HG03135 (cell line): ENCODE measurements around the gene EPHB1.
A peak's percentile ranks its signal among the peaks of the same experiment; 100 is the strongest.

Experiments used
- ATAC-seq: cut with Tn5 transposase; IDR thresholded peaks from one replicate; pipeline ENCODE4 v1.9.1; 2021; ENCODE audit warnings: mild to moderate bottlenecking, moderate library complexity; ENCODE audit not compliant: unreplicated experiment

EPHB1 gene

GRCh38 chr3:134904776-134905646 lies 110.0 kb downstream of the EPHB1 start:
- peak; percentile 23 for ATAC-seq

- no peak for ATAC-seq
Observed at GRCh38 chr3:134905647-134905935, 110.5 kb downstream of the EPHB1 start.

GRCh38 chr3:134908271-134908670 lies 113.2 kb downstream of the EPHB1 start:
- ATAC-seq = no peak

- ATAC-seq = no peak
Observed at GRCh38 chr3:134910026-134910425, 115.0 kb downstream of the EPHB1 start.

- ATAC-seq = no peak
Observed at GRCh38 chr3:134911586-134912548, 116.8 kb downstream of the EPHB1 start.

DNA sequence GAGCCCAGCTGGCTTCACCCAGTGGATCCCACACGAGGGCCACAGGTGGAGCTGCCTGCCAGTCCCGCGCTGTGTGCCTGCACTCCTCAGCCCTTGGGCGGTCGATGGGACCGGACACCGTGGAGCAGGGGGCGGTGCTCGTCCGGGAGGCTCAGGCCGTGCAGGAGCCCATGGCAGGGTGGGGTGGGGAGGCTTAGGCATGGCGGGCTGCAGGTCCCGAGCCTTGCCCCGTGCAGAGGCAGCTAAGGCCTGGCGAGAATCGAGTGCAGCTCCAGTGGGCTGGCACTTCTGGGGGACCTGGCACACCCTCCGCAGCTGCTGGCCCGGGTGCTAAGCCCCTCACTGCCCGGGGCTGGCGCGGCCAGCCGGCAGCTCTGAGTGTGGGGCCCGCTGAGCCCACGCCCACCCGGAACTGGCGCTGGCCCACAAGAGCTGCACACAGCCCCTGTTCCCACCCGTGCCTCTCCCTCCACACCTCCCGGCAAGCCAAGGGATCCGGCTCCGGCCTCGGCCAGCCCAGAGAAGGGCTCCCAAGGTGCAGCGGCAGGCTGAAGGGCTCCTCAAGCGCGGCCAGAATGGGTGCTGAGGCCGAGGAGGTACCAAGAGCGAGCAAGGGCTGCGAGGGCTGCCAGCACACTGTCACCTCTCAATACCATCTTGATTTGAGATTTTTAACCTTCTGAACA lies 121.4 kb downstream of the EPHB1 start:
- no peak for ATAC-seq

DNA sequence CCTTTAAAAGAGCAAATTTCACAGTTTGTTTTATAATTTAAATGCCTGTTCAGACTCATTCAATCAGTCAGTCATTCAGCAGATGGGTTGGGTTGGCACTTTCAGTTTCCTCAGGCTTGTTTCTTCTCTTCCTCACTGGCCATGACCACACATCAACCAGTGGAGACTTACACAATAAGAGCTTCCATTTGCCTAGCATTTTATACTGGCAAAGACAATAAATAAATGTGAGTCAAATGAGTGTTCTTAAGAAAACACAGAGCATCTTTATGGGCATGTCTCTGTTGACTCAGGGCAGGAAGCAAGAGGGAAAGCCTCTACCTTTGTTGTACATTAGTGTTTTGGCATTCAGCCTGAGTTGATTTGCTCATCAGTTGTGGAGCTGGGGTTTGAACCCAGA lies 122.6 kb downstream of the EPHB1 start:
- ATAC-seq = no peak

GRCh38 chr3:134918441-134918840 lies 123.4 kb downstream of the EPHB1 start:
- peak; percentile 94 for ATAC-seq

DNA sequence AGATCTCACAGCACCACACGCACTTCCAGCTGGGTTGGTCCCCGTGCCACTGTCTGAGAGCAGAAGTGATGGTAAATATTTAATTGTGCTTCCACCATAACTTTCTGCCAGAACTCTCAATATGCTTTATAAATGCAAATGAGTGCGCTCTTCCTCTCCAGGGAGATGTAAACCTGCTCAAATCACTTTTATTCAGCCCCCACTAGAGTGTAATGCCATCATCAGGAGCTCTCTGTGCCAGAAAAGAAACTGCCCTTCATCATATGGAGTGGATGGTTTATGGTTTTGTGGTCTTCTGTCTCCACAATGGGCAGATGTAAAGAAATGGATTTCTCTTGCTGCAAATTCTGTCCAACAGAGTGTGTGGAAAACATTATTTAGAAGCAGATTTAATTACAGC lies 127.0 kb downstream of the EPHB1 start:
- ATAC-seq = no peak

- ATAC-seq = no peak
Observed at GRCh38 chr3:134922866-134923265, 127.8 kb downstream of the EPHB1 start.

DNA sequence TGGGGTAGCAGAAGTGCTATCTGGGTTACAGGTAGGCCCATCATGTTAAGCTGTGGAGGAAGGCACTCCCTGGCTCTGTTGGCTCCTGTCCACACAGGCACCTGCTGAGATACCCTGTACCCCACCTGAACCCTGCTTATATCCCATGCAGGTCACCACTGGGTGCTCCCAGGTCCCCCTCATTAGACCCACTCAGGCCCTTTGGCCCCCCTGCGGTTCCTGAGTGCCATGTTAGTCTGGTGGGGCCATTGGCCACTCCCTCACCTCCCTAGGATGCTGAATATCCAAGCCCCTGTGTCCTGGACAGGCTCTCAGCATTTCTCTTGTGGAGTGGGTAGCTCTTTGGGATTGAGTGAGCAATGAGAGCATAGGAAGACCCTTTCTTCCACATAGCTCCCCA lies 128.2 kb downstream of the EPHB1 start:
- ATAC-seq = no peak

DNA sequence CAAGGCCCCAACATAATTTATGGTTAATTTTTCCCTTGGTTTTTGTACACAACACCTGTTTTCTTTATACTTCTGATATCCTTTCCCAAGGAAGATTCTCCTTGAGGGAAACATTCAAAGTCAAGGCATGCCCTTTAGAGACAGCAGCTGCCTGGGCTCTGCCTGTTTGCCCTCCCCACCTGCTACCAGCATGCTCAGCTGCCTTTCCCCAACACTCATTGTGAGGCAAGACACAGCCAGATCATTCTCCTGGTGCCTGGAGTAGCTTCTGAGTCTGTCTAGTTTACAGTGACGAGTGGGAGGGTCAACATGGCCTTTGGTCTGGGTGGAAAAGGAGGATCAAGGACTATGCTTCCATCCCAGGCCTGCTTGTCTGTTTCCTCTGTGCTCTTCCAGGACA lies 132.5 kb downstream of the EPHB1 start:
- ATAC-seq = no peak

GRCh38 chr3:134928392-134928791 lies 133.3 kb downstream of the EPHB1 start:
- ATAC-seq = no peak

DNA sequence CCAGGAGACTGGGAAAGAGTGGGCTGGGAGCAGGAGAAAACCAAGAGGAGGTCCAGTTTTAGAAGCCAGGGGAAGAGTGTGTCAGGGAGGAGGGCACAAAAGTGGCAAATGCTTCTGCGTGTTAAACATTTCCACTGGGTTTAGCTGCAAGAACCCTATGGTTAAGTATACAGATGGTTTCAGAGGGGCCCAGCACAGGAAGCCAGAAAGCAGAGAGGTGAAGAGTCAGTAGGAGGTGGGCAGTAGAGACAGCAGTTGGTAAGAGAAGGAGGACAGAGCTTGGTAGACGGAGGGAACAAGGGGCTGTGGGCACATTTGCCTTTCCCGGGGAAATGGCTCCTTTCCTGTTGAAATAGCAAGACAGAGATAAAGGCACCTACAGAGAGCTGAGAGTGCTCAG lies 133.8 kb downstream of the EPHB1 start:
- no peak for ATAC-seq

GRCh38 chr3:134929976-134930375 lies 134.9 kb downstream of the EPHB1 start:
- no peak for ATAC-seq

DNA sequence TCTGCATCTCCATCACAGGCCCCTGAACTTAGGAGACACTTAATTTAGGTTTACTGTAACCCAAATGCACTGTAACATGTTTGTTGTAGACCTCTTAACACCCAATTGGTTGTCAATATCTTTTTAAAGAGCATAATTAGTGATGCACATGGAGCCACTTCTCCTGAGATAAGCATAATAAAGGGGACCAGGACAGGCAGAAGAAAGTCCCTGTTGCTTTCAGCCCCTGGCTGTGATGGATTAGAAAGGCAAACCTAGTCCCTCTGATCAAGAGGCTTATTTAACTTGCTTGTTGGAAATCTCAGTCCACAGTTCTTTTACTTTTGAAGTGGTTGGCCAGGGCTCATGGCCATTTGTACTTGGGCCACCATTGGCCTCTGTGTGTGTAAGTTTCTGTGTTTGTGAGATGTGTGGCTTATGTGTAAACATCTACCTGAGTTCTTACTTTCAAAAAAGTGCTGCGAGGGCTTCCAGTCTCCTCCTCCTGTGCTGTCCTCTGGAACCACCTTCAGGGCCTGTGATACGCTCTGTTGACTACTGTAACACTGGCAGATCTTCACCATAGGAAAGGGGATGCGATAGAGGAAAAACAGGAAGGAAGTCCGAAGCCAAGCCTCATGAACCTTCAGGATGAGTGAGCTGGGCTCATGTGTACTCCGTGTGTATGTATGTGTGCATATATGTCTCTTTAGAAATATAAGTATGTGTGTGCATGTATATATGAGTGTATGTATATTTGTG lies 136.2 kb downstream of the EPHB1 start:
- ATAC-seq = no peak

DNA sequence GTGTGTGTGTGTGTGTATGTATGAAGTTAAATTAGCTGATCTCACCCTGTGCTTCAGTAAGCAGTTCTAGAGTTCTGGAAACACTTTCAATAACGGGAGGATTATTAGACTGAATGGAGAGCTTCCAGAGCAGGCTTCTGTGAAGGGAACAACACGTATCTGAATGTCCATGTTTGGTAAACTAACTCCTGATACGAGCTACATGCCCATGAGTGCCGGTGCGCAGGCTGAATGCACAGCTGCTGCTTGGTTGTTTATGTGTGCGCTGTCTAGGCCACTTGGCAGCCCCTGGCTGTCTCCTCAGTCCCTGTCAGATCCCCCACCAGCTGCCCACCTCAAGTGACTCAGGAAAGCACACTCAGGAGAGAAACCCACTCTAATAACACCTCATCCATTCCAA lies 137.0 kb downstream of the EPHB1 start:
- ATAC-seq = no peak

GRCh38 chr3:134933997-134934396 lies 138.9 kb downstream of the EPHB1 start:
- ATAC-seq = no peak

DNA sequence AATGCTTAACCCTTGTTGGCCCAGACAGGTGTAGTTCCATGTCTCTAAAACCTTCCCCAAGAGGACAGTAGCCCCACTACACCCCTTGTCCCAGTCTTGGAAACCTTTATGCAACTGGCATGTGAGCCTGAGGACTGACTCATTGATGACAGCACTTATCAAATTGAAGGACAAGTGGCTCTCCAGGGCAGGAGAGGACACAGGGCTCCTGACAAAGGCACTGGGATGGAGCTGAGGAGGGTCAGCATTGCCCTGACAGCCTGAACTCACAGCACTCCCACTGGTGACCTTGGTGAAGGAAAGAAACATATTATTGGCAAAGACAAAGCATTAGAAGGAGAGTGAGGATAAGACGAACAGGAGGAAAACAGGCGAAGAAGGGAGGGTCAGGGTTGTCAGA lies 139.9 kb downstream of the EPHB1 start:
- no peak for ATAC-seq

DNA sequence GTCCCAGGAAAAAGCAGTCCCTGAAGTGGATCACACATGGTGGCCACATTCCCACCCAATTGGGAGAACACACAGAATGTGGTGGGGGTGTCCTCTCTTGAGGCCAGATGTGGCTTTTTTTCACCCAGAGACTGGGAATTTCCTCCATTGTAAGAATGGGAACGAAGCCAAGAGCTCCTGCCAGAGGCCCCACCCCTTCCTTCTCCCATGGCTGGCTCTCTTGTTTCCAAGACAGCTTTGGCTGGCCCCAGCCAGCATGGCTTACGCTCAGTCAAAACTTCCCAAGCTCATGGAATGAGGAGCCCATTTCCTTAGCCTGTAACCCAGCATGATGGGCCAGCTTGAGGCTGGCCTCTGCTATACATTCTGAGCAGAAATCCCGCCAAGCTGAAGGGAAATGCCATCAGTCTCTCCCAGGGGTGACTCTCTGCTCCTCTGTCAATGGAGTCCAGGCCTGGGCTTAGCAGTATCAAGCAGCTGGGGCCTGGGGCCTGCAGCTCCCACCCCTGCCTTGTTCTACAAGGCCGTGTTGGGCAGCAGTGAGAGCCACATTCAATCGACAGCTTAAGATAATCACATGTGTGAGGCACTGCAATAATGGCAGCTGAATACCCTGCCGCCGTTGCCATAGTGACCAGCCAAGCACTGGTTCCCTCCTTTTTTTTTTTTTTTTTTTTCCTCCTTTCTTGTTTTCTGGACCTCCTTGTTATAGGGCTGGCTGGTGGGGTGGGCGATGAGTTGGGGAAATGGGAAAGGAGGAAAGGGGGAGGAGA lies 142.4 kb downstream of the EPHB1 start:
- ATAC-seq = no peak
